Lung (tissue), 12 donors: Measurements from ENCODE around the gene PPP3CB. TPM values are rescaled to one million over a fixed set of nuclear protein-coding genes. Genes with fewer than 3 reads are reported as not detected.

Experiments used
- ATAC-seq: fragments of 200-7000 bp; cut with Tn5 transposase; one replicate; pipeline ENCODE4 v1.9.1; 2020; ENCODE audit warnings: moderate number of reproducible peaks; ENCODE audit not compliant: insufficient read depth, low FRiP score
- DNase-seq, 3 donors: peaks; one replicate each; pipeline ENCODE4 v3.0.0-alpha.2; 2013 to 2017
- H3K27ac ChIP-seq, 2 donors: one replicate each; pipeline ENCODE4 v1.5.1; 2013; ENCODE audit warnings: mild to moderate bottlenecking in 2 of 2, moderate library complexity in 2 of 2, control low read depth in 1 of 2, inconsistent platforms in 1 of 2, low read depth in 1 of 2, low read length in 1 of 2
- H3K27me3 ChIP-seq, 3 donors: one replicate each; pipeline ENCODE4 v1.5.1; 2013; ENCODE audit warnings: low read length in 2 of 3; ENCODE audit not compliant: control insufficient read depth in 3 of 3, insufficient read depth in 3 of 3
- H3K36me3 ChIP-seq, 4 donors: one replicate each; pipeline ENCODE4 v1.5.1; 2013; ENCODE audit warnings: low read length in 4 of 4, mild to moderate bottlenecking in 1 of 4, moderate library complexity in 1 of 4; ENCODE audit not compliant: control insufficient read depth in 4 of 4, insufficient read depth in 4 of 4
- H3K4me1 ChIP-seq, 5 donors: one replicate each; pipeline ENCODE4 v1.5.1; 2013; ENCODE audit warnings: low read length in 5 of 5, mild to moderate bottlenecking in 2 of 5, moderate library complexity in 1 of 5; ENCODE audit not compliant: control insufficient read depth in 5 of 5, insufficient read depth in 5 of 5
- H3K4me3 ChIP-seq: one replicate; pipeline ENCODE4 v1.5.1; 2013; ENCODE audit warnings: mild to moderate bottlenecking, control low read depth, moderate library complexity
- H3K9ac ChIP-seq, 2 donors: one replicate each; pipeline ENCODE4 v1.5.1; 2013; ENCODE audit warnings: low read length in 2 of 2, control low read depth in 1 of 2; ENCODE audit not compliant: insufficient read depth in 1 of 2
- H3K9me3 ChIP-seq, 4 donors: one replicate each; pipeline ENCODE4 v1.5.1; 2013; ENCODE audit warnings: low read length in 3 of 4, mild to moderate bottlenecking in 1 of 4, moderate library complexity in 1 of 4; ENCODE audit not compliant: control insufficient read depth in 4 of 4, insufficient read depth in 3 of 4
- CTCF ChIP-seq: IDR thresholded peaks from 2 replicates; pipeline ENCODE4 v1.5.1; 2012; ENCODE audit warnings: mild to moderate bottlenecking; ENCODE audit errors: control extremely low read depth, extremely low read depth
- WGBS, 2 donors: extraction: QIAGEN DNeasy Blood & Tissue Kit; methylation state at CpG; one replicate each; pipeline ENCODE4 v1.1.7; 2013; 5-methylcytosine and 5-hydroxymethylcytosine counted together
- polyA plus RNA-seq, 2 donors: library from polyadenylated mRNA; stranded (reverse); fragments of 200-250 nt; gene quantifications; one replicate each; pipeline ENCODE4 v1.2.1, GENCODE V29; 2013
- total RNA-seq, 2 donors: library from RNA; depleted of rRNA in 1 of 2; stranded (reverse); fragments of >200 nt in 1 of 2; gene quantifications; one replicate each; pipeline ENCODE4 v1.2.1, GENCODE V29; 2014 to 2021
- donor health status: control.
- donor health status: control.
- donor health status: Bipolar disorder and iron deficiency.
- donor health status: healthy.
- donor health status: DM: yes; HTN: yes; CAD: no.

PPP3CB gene
- total and polyA plus RNA-seq, 4 donors: 21.5 to 65.0 (median 28.4) TPM

GRCh38 chr10:73424478-73424877 lies 71.3 kb downstream of the PPP3CB start:
- Histone ChIP-seq H3K27ac (no peak overlapping the region), H3K27me3 (no peaks in the 10 kb centered on the region), H3K4me3 (no peak overlapping the region), H3K9ac (no peak overlapping the region), H3K36me3 (peaks cover 11 to 50% (median 22%) of the 10 kb centered on the region in 4 donors), H3K4me1 (no peaks in the 10 kb centered on the region), H3K9me3 (no peaks in the 10 kb centered on the region)
- 80 to 92% methylated on average over 3 of the region's 3 CpGs for WGBS, 2 donors
- ATAC-seq (no peak), DNase-seq (no peak)
- TF ChIP-seq CTCF: no peak

DNA sequence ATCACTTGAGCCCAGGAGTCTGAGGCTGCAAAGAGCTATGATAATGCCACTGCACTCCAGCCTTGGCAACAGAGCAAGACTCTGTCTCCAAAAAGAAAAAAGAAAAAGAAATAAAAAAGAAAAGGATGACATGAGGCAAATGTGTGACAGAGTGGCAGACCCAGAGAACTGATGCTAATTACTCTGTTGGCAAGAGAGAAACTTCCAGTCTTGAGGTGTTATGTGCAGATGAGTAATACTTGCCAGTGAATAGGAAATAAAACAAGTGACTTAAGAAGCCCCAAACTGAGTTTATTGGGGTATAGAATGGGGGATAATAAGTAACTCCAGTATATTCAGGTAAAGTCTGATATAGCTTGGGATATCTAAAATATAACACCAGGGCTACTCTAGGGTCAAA lies 72.5 kb downstream of the PPP3CB start:
- Histone ChIP-seq H3K4me3 (no peak overlapping the region), H3K9me3 (no peaks in the 10 kb centered on the region), H3K9ac (no peak overlapping the region), H3K36me3 (peaks cover 11 to 50% (median 22%) of the 10 kb centered on the region in 4 donors), H3K4me1 (no peaks in the 10 kb centered on the region), H3K27ac (no peak overlapping the region), H3K27me3 (no peaks in the 10 kb centered on the region)
- DNase-seq (no peak), ATAC-seq (no peak)
- TF ChIP-seq CTCF: no peak

- no peak overlapping the region for H3K4me3 ChIP-seq
- H3K9me3 ChIP-seq: no peaks in the 10 kb centered on the region
- no peak for TF ChIP-seq CTCF
- H3K9ac ChIP-seq: no peak overlapping the region
- peaks cover 0 to 13% (median 4%) of the 10 kb centered on the region in 5 donors for H3K4me1 ChIP-seq
- WGBS, 2 donors: 97% methylated on average over 3 of the region's 3 CpGs
- peaks cover 0 to 2% (median 0%) of the 10 kb centered on the region in 4 donors for H3K36me3 ChIP-seq
- no peak for DNase-seq
- no peaks in the 10 kb centered on the region for H3K27me3 ChIP-seq
- ATAC-seq: no peak
- no peak overlapping the region for H3K27ac ChIP-seq
Observed at GRCh38 chr10:73416571-73416970, 79.3 kb downstream of the PPP3CB start.

DNA sequence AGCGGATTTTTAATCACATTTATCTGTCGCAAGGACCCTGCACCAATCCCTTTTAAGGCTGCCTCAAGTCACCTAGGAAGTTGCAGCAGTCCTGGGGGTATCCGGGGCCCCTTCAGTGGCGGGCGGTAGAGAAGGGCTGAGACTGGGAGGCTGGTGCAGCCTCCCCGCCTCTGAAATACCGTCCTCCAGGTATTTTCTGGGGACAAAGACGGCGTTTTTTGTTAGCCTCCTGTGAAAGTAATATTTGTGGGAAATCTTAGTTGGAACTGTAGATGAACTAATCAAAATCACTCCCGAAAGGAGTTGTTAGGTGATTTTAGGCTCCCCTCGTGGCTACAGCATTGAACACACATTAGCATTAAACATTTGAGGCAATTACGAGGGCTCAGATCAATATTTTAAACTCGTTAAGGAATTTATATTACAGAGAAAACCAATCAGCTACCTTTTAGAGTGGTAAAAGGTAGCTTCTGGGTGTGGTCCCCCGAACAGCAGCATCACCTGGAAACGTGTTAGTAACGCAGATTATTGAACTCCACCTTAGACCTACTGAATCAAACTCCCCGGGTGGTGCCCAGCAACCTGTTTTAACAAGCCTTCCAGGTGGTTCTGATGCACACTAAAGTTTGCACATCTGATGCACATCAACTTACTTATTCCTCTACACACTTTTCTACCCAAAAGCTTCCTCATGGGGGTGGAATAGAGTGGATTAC lies 81.4 kb downstream of the PPP3CB start:
- Histone ChIP-seq H3K27me3 (no peaks in the 10 kb centered on the region), H3K9ac (peak overlapping the region in 1 of 2 donors; percentile 81), H3K27ac (peak overlapping the region; percentile 43 to 68), H3K4me1 (peaks cover 0 to 13% (median 4%) of the 10 kb centered on the region in 5 donors), H3K36me3 (no peaks in the 10 kb centered on the region), H3K4me3 (peak overlapping the region; percentile 90), H3K9me3 (no peaks in the 10 kb centered on the region)
- ATAC-seq (peak; percentile 8), DNase-seq (peak in 1 of 3 donors; percentile 3)
- 4 to 6% methylated on average over 17 of the region's 17 CpGs for WGBS, 2 donors
- TF ChIP-seq CTCF: no peak
